Measurements from ENCODE around the gene CLNK.
A peak's percentile ranks its signal among the peaks of the same experiment; 100 is the strongest.

Gene CLNK

GRCh38 chr4:10607206-10607605 is 77.4 kb downstream of the CLNK start:
- no peak for DNase-seq

- DNase-seq, result no peak
Measured at GRCh38 chr4:10606483-10607155, 77.9 kb downstream of the CLNK start.

- DNase-seq, result no peak
Measured at GRCh38 chr4:10605746-10606482, 78.7 kb downstream of the CLNK start.

- DNase-seq, result no peak
Measured at GRCh38 chr4:10605031-10605430, 79.5 kb downstream of the CLNK start.

- no peak for DNase-seq
Measured at GRCh38 chr4:10599574-10599973, 85.0 kb downstream of the CLNK start.

- no peak for DNase-seq
Measured at GRCh38 chr4:10598829-10599228, 85.7 kb downstream of the CLNK start.

GRCh38 chr4:10596586-10597290 is 87.8 kb downstream of the CLNK start:
- DNase-seq, result no peak

GRCh38 chr4:10593130-10593529 is 91.4 kb downstream of the CLNK start:
- no peak for DNase-seq

GRCh38 chr4:10590896-10591295 is 93.7 kb downstream of the CLNK start:
- DNase-seq, result no peak

GRCh38 chr4:10589799-10590198 is 94.8 kb downstream of the CLNK start:
- no peak for DNase-seq

GRCh38 chr4:10589321-10589720 is 95.2 kb downstream of the CLNK start:
- no peak for DNase-seq

GRCh38 chr4:10587697-10588096 is 96.9 kb downstream of the CLNK start:
- no peak for DNase-seq

GRCh38 chr4:10587296-10587695 is 97.3 kb downstream of the CLNK start:
- DNase-seq, result no peak

GRCh38 chr4:10584042-10584441 is 100.5 kb downstream of the CLNK start:
- no peak for DNase-seq

GRCh38 chr4:10582951-10583350 is 101.6 kb downstream of the CLNK start:
- no peak for DNase-seq

GRCh38 chr4:10582059-10582686 is 102.4 kb downstream of the CLNK start:
- DNase-seq, result peak; percentile 58

GRCh38 chr4:10581022-10581421 is 103.5 kb downstream of the CLNK start:
- no peak for DNase-seq

GRCh38 chr4:10579648-10580047 is 104.9 kb downstream of the CLNK start:
- no peak for DNase-seq

- DNase-seq, result no peak
Measured at GRCh38 chr4:10577508-10578426, 106.8 kb downstream of the CLNK start.

- no peak for DNase-seq
Measured at GRCh38 chr4:10577018-10577417, 107.5 kb downstream of the CLNK start.

GRCh38 chr4:10576236-10576635 is 108.3 kb downstream of the CLNK start:
- no peak for DNase-seq

GRCh38 chr4:10575414-10575813 is 109.2 kb downstream of the CLNK start:
- no peak for DNase-seq
